ENCODE data around the gene ECT2.
"Not testable (repeated sequence)": the region's sequence is repeated elsewhere in the genome, so short reads cannot be mapped to it uniquely, and the experiment has no call there.

The ECT2 gene, protein sequence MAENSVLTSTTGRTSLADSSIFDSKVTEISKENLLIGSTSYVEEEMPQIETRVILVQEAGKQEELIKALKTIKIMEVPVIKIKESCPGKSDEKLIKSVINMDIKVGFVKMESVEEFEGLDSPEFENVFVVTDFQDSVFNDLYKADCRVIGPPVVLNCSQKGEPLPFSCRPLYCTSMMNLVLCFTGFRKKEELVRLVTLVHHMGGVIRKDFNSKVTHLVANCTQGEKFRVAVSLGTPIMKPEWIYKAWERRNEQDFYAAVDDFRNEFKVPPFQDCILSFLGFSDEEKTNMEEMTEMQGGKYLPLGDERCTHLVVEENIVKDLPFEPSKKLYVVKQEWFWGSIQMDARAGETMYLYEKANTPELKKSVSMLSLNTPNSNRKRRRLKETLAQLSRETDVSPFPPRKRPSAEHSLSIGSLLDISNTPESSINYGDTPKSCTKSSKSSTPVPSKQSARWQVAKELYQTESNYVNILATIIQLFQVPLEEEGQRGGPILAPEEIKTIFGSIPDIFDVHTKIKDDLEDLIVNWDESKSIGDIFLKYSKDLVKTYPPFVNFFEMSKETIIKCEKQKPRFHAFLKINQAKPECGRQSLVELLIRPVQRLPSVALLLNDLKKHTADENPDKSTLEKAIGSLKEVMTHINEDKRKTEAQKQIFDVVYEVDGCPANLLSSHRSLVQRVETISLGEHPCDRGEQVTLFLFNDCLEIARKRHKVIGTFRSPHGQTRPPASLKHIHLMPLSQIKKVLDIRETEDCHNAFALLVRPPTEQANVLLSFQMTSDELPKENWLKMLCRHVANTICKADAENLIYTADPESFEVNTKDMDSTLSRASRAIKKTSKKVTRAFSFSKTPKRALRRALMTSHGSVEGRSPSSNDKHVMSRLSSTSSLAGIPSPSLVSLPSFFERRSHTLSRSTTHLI

DNA sequence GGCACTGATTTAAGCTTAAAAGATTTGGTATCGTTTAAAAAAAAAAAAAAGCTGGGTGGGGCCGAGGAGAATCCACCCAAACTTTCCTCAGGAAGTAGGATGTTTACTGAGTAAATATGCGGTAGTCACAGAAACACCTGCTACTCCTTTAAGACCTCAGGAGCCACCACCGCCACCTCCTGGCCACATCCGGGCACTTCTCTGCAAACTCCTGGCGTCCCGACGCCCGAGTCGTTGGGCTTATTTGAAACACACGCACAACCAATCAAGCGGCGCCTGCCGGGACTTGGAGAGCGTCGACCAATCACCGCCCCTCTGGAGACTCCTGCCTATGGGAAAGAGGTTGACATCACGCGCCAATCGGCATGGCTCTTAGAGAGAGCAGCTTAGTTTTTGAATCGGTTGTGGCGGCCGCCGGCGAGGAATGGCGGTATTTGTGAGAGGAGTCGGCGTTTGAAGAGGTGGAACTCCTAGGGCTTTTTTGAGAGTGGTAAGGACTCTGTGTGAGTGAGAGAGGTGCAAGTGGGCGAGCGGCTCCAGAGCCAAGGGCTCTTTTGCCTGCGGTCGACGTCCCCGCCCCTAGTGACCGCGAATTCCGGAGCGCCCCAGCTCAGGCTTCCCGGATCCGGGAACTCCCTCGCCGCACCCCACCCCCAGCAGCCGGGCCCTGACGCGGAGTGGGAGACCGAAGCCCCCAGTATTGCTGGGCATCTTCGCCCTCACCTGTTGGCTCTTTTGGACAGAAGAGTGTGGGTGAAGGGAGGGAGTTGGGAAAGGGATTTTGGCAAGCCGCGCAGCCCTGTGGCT is at the start of gene ECT2:
Gene ECT2, plus strand, starts transcription at position 359 of the 807 bp plus-strand sequence. CDS start 3,805 bp downstream, outside the sequence.
- peak; percentile 100 for DNase-seq

GRCh38 chr3:172700936-172701455 is 49.5 kb upstream of the ECT2 start:
- DNase-seq = no peak

DNA sequence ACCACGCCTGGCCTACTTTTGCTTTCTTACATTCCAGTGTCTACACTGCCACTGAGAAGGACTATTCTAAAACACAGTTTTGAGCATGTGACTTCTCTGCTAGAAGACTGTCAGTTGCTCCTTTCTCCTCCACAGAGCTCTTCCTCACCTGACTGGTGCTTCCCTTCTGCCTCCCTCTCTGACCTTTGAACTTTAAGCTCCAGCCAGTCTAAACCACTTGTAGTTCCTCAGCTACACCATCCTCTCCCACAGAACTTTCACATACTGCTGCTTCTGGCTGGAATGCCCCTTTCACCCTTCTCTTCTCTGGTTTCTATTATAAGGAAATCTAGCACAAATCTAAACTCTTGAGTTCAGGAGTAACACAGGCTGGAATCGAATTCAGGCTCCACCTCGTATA is 48.8 kb upstream of the ECT2 start:
- DNase-seq = no peak

DNA sequence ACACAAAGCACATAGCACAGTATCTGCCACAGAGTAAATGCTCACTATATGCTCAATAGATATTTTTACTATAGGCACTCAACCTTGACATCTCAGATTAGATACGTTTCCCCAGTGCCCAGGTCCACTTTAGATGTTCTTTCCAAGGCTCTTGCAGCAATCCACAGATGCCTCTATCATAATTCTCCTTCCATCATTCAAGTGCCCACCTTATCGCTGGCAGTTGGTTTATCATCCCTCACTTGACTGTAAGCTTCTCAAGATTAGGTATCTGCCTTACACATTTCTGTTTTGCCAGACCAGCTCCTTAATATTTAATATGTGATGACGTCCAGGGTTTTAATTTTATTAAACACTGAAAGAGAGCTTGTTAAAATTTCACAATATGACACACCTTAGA is 48.3 kb upstream of the ECT2 start:
- DNase-seq = no peak

DNA sequence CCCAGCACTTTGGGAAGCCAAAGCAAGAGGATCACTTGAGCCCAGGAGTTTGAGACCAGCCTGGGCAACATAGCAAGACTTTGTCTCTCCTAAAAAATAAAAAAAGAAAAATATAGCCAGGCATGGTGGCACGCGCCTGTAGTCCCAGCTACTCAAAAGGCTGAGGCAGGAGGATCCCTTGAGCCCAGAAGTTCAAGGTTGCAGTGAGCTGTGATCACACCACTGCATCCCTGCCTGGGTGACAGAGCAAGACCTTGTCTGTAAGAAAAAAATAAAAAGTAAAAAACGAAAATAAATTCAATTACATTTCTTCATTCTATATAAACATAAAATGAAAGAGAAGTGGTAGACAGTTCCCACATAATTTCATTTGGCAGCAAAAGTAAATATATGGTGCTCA is 47.8 kb upstream of the ECT2 start:
- not testable (repeated sequence) for DNase-seq

DNA sequence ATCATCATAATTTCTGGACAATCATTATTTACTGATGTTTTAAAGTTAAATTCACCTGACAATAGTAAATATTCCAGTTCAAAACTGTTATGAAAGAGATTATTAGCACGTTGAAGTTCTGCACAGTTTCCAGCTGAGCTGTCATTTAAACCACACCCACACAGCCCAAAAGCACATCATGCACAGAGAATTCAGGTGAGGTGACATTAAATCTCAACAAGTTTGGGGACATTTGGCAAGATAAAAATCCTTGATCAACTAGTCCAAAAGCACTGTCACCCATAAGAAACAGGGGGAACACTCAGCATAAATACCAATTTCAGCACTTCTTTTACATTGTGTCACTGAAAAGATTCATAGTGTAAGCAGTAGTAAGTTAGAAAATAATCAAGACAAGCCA is 46.5 kb upstream of the ECT2 start:
- no peak for DNase-seq

- DNase-seq = no peak
These were observed 45.4 kb upstream of the ECT2 start for GRCh38 chr3:172705170-172705569.

DNA sequence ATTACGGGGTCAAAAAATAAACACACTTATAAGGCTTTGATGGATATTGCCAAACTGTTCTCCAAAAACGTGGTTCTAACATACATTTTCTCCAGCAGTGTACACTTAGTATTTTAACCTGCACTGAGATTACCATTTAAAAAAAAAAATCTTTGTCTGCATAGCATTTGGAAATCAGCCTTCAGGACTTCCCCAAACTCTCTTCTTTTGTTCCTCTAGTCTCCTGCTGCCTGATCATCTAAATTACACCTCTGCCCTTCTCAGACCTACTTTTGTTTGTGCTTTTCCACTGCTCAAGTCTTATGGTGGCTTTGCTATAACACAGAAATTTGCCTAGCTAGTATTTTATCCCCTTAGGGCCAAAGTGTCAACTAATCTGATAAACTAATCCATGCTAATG is 43.5 kb upstream of the ECT2 start:
- DNase-seq = no peak

DNA sequence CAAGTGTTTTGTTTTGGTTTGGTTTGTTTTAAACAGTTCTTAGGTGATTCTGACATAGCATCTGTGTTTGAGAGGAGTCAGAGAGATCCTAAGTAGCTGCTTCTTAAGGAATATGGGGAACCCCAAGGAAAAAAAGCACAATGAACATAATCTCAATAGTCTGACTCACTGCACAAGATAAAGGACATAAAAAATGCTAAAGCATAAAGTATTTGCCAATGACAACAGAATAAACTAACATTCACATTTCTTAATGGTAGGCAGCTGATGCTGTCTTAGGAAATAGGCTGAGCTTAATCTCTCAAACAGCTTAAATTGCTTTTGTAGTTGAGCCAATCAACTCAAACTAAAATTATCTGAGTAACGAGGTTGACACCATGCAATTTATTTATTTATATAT is 42.6 kb upstream of the ECT2 start:
- no peak for DNase-seq

DNA sequence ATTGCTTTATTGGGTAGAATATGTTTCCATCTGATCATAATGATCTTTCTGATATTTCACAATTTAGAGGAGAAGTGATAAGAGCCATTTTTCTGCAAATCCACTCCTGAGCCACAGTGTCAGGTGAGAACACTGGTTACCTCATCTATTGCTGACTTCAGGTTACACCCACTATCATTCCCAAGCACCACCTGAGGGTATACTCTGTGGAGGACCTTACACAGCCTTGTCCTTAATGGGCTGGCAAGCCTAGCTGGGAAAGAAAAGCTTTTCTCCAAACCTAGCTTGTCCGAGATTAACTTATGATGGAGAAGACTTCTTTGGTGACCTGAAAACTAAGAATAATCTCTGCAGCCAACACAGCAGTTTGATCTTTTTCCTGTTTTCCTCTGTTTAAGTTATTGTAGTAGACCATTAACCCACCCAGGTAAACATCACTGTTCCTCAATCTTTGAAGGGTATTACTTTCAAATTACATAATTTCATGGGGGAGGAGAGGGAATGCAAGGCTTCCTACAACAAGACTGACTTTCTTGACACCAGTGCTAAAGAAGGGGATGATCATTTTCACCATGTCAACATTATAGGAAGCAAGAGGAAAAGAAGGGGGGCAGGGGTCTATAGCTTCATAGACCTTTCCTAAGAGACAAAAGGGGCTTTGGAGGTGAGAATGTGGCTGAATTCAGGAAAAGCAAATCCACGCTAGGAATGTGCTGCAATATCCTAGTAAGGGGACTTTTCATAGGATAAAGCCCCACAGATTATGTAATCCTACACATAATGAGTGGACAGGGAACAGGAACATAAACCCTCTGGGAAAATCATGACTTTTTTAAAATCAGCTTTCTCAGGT is 41.4 kb upstream of the ECT2 start:
- DNase-seq = no peak

GRCh38 chr3:172709774-172710663 is 40.5 kb upstream of the ECT2 start:
- peak in 1 of 2 experiments; percentile 49 for DNase-seq

DNA sequence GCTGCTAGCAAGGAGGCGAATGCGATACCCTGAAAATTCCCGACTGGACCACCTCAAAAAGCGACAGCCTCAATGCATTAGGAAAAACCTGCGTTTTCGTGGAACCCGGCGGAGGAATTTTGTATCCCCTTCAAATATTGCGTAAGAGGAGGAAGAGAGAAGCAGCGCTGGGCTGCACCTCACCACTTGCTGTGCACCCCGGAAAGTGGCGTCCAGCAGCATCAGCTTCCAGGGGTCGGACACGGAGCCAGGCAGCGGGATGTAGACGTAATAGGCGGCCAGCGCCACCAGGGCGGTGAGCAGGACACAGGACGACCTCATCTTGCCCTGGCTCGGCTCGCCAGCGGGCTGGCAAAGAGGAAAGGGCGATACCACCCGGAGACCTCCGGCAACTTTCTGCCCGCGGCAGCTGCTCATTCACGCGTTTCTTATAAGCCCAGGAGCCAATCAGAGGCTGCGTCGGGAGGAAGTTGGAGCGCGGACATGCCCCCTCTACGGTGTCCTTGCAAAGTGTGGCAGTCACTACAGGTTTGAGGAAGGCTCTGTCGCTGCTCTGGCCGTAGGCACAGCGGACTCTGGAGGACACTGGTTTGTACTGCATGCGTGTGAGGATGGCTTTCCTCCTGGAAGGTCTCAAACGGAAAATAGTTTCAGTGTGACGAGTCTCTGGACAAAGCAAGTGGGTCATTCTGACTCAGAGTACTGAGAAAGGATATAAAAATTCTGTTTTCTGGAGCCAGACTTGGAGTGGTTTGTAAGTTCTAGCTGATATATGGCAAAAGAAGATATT is 39.7 kb upstream of the ECT2 start, which contains the start of gene NCEH1:
Gene NCEH1, minus strand, starts transcription at position 404 of the 790 bp plus-strand sequence. Its CDS starts 83 bp downstream, at position 321.
- DNase-seq = peak; percentile 97 to 99

DNA sequence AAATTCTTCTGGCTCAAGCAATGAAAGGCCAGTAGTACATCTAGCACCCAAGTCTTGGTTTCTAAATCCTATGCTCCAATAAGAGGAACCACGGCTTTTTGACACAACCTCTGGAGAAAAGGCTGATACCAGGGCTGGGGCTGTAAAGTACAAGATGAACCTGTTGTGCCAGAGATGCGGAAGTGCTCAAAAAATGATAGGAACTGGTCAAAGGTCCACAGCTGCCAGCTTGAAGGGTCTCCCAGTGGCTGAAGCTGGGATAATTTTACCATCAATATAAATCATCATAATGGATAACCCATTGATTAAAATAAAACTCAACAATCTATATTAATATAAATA is 39.1 kb upstream of the ECT2 start:
- no peak for DNase-seq

DNA sequence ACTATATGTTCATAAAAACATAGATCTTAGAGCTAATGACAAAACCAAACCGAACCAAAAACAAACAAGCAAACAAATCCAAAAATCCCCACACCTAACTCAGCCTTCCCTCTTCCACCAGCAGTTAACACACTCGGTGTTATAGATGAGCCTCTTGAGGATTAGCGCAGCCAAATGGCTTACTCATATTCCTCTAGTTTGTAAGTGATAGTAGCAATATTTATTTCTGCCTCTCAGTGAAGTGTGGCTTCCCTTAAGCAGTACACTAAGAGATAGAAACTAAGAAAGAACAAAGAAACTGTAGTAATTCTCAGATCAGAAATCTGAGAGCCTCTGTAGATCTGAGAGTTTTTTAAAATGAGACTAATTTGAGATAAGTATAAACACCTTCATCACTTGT is 37.2 kb upstream of the ECT2 start:
- no peak for DNase-seq

DNA sequence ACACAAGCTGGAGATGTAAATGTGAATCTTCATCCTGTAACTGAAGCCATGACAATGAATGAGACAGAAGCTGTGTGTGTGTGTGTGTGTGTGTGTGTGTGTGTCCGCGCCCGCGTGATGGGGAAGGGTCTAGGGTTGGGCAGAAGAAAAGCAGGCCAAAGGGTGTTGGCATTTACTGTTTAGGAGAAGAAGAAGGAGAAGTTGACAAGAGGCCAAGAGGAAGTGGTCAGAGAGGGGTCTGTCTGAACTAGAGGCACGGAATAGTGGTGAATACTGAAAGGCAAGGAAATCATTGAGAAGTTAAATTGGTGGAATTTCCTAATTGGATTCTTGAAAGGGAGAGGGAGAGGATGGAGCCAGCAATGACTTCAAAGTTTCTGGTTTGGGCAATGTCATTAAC is 34.0 kb upstream of the ECT2 start:
- no peak for DNase-seq

DNA sequence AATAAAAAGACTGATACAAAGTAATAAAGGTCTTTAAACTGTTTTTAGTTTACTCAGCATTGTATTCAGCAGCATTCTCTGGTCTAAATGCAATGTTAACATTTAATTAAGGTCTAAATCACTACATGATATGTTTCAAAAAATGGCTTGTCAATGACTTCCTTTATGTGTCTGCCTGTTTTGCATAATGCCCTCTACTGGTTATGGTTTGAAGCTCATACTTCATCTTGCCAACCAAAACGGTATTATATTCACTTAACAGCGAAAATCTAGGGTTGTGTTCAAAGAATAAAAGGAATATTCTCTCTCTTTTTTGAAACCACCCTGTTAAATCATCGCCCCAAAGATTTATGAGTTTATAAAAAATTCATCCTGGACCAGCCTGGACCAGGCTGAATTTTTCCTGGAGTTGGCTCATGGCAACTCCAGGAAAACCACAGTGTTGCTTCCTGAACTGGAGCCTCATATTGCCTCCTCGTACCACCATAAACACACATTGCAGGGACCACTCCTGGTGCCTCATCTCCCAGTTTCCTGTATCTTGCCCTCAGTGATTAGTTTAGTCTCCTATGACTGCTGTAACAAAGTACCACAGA is 32.9 kb upstream of the ECT2 start:
- DNase-seq = peak in 1 of 2 experiments; percentile 29

- not testable (repeated sequence) for DNase-seq
These were observed 27.9 kb upstream of the ECT2 start for GRCh38 chr3:172722536-172723040.

DNA sequence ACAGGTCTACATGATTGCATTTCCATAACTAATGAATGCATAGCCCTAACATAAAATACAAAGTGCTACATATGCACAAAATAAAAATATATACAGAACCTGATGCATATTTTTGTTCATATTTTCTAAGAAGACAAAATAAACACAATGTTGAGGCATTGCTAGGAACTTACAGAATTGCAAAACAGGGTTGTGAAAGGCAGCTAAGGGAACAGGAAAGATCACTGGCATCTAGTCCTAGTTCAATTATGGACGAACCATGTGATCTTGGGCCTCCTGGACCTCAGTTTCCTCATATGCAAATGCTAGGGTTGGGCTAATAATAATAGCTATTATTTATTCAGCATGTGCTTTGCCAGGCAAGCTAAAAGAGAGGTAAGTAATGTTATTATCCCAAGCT is 24.1 kb upstream of the ECT2 start:
- no peak for DNase-seq

GRCh38 chr3:172735014-172735413 is 15.5 kb upstream of the ECT2 start:
- DNase-seq = no peak
